NCI-H1930 (cell line): ENCODE data around the gene PCDHGA2.
"Not testable (repeated sequence)": the region's sequence is repeated elsewhere in the genome, so short reads cannot be mapped to it uniquely, and the experiment has no call there.

Experiments used
- DNase-seq, 2 experiments: peaks; one replicate each; lab custom pipeline; 2025; lab: John Stamatoyannopoulos, UW

The PCDHGA2 gene

GRCh38 chr5:141349917-141350619, 11.5 kb downstream of the PCDHGA2 start, which contains the start of gene PCDHGB1:
PCDHGB1 (plus strand) TSS chr5:141350099; CDS start chr5:141350261, 162 bp downstream.
- DNase-seq = peak; percentile 64 to 72

- no peak for DNase-seq
Observed at GRCh38 chr5:141351591-141351990, 13.0 kb downstream of the PCDHGA2 start.

GRCh38 chr5:141354900-141355469, 16.4 kb downstream of the PCDHGA2 start, which contains the start of gene PCDHGA4:
PCDHGA4 (plus strand) TSS chr5:141355021; CDS start chr5:141355108, 87 bp downstream.
- no peak for DNase-seq

- DNase-seq = no peak
Observed at GRCh38 chr5:141355641-141356040, 17.1 kb downstream of the PCDHGA2 start.

- no peak for DNase-seq
Observed at GRCh38 chr5:141356133-141356532, 17.6 kb downstream of the PCDHGA2 start.

GRCh38 chr5:141356950-141357349, 18.4 kb downstream of the PCDHGA2 start:
- no peak for DNase-seq

GRCh38 chr5:141359790-141360426, 21.3 kb downstream of the PCDHGA2 start, which contains the start of gene PCDHGB2:
PCDHGB2 (plus strand) TSS chr5:141359994; CDS start chr5:141360136, 142 bp downstream.
- no peak for DNase-seq

GRCh38 chr5:141360685-141361084, 22.1 kb downstream of the PCDHGA2 start:
- no peak for DNase-seq

GRCh38 chr5:141362719-141363118, 24.2 kb downstream of the PCDHGA2 start:
- no peak for DNase-seq

- DNase-seq = no peak
Observed at GRCh38 chr5:141363952-141364660, 25.5 kb downstream of the PCDHGA2 start, which contains the start of gene PCDHGA5. PCDHGA5 (plus strand) TSS chr5:141364162; CDS start chr5:141364331, 169 bp downstream.

- no peak for DNase-seq
Observed at GRCh38 chr5:141366016-141366896, 27.7 kb downstream of the PCDHGA2 start.

GRCh38 chr5:141369994-141370848, 31.7 kb downstream of the PCDHGA2 start, which contains the start of gene PCDHGB3:
PCDHGB3 (plus strand) TSS chr5:141370242; CDS start chr5:141370395, 153 bp downstream.
- DNase-seq = no peak

GRCh38 chr5:141371572-141372475, 33.3 kb downstream of the PCDHGA2 start:
- DNase-seq = no peak

GRCh38 chr5:141373673-141374317, 35.2 kb downstream of the PCDHGA2 start, which contains the start of gene PCDHGA6:
PCDHGA6 (plus strand) TSS chr5:141373891; CDS start chr5:141374084, 193 bp downstream.
- no peak for DNase-seq

GRCh38 chr5:141374627-141375026, 36.1 kb downstream of the PCDHGA2 start:
- no peak for DNase-seq

- not testable (repeated sequence) for DNase-seq
Observed at GRCh38 chr5:141375444-141376155, 37.0 kb downstream of the PCDHGA2 start.

GRCh38 chr5:141382469-141383294, 44.1 kb downstream of the PCDHGA2 start, which contains the start of gene PCDHGA7:
PCDHGA7 (plus strand) TSS chr5:141382742; CDS start chr5:141382900, 158 bp downstream.
- no peak for DNase-seq
